ES-I3 (cell line): ENCODE measurements around the gene FLT3.
"Not testable (repeated sequence)": the region's sequence is repeated elsewhere in the genome, so short reads cannot be mapped to it uniquely, and the experiment has no call there.

Source experiments
- H3K36me3 ChIP-seq: 2 replicates; pipeline ENCODE4 v1.6.1; 2013; ENCODE audit warnings: mild to moderate bottlenecking, low read length, control low read depth, moderate library complexity; ENCODE audit not compliant: insufficient read depth
- H3K4me1 ChIP-seq: 2 replicates; pipeline ENCODE4 v1.6.1; 2013; ENCODE audit warnings: mild to moderate bottlenecking, control low read depth, low read length; ENCODE audit not compliant: insufficient read depth
- H3K9ac ChIP-seq: 2 replicates; pipeline ENCODE4 v1.6.1; 2013; ENCODE audit warnings: low read depth, mild to moderate bottlenecking, low read length, moderate library complexity
- H3K9me3 ChIP-seq: 2 replicates; pipeline ENCODE4 v1.6.1; 2013; ENCODE audit warnings: mild to moderate bottlenecking, low read length, moderate library complexity; ENCODE audit not compliant: control insufficient read depth, insufficient read depth

The FLT3 gene

DNA sequence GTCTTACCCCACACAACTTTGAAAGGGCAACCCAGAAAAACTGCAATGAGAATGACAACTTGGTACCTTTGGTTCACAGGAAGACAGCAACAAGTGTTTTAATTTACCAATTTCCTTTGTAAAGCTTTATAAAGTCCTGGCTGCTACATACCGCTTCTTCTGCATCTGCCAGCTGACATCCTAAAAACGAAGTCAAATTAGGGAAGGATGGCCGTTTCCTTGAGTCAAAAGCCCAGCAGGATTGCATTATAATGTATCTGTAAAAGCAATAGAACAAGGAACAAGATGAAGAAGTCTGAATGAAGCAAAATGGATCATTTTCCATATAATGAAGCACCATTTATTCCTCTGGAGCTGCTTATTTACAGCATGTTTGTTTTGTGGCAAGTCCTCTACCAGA lies 86.1 kb downstream of the FLT3 start:
- no peaks in the 10 kb centered on the region for H3K4me1 ChIP-seq
- no peak overlapping the region for H3K9ac ChIP-seq
- H3K36me3 ChIP-seq, result no peaks in the 10 kb centered on the region
- H3K9me3 ChIP-seq, result no peaks in the 10 kb centered on the region

DNA sequence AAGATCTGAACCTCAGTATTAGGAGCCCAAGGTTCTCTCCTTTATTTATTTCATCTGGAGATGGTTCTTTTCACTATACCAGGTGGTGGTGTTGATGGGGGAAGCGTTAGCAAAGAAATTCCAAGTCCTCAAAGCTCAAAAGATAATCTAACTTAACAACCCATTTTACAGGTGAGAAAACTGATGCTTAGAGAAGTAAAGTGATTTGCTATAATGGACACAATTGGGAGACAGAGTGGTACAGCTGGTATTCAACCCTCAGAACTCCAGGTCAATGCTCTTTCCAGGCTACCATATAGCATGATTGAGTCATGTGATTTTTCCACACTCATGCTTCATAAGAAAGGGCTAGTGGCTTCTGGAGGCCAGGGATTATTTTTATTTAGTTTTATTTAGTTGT lies 86.9 kb downstream of the FLT3 start:
- H3K9ac ChIP-seq, result no peak overlapping the region
- H3K4me1 ChIP-seq, result no peaks in the 10 kb centered on the region
- H3K36me3 ChIP-seq, result no peaks in the 10 kb centered on the region
- no peaks in the 10 kb centered on the region for H3K9me3 ChIP-seq

DNA sequence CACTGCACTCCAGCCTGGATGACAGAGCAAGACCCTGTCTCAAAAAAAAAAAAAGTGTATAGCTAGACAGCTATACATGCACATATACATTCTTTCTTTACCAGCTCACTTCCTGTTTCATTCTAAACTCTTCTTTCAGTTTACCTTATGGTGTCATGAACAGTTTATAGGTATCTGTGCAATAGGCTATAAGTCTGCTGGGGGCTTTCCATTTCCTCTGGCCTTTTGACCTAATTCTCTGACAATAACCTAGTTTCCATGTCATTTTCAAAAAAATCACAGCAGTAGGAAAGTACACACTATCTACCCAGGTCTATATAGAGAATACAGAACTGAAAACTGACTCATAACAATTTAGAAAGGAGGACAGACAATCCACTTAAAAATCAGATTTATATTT lies 87.5 kb downstream of the FLT3 start:
- H3K9ac ChIP-seq, result no peak overlapping the region
- no peaks in the 10 kb centered on the region for H3K9me3 ChIP-seq
- no peaks in the 10 kb centered on the region for H3K4me1 ChIP-seq
- no peaks in the 10 kb centered on the region for H3K36me3 ChIP-seq

DNA sequence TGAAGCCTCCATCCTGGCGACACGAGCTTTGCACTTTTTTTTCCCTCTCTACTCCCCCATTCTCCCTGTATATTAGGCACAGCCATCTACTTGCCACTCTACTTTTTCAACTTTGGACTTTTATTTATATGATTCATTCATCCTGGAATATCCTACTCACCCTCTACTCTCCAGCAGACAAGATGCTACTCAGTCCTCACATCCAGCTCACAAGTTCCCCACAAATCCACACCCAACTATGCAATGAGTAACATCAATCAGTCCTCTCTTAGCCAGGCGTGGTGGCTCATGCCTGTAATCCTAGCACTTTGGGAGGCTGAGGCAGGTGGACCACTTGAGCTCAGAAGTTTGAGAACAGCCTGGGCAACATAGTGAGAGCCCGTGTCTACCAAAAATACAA lies 88.0 kb downstream of the FLT3 start:
- Histone ChIP-seq H3K36me3 (no peaks in the 10 kb centered on the region), H3K9ac (no peak overlapping the region), H3K4me1 (no peaks in the 10 kb centered on the region), H3K9me3 (no peaks in the 10 kb centered on the region)

DNA sequence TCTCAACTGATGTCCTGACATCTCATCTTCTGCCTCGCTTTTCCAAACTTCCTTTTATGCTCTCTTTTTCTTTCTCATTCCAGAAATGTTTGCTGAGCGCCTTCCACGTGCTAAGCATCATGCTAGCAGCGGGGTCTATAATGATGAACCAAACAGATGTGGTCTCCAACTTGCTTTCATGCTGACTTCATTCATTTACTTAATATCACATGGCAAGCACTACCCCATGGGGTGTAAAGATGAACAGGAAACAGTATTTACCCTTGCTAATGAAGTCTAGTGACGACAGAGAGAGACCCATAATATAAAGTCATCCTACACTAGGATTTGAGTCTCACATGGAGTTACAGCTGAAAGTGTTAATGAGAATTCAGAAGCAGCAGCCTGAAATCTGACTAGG lies 90.3 kb downstream of the FLT3 start:
- Histone ChIP-seq H3K36me3 (no peaks in the 10 kb centered on the region), H3K9ac (no peak overlapping the region), H3K9me3 (no peaks in the 10 kb centered on the region), H3K4me1 (no peaks in the 10 kb centered on the region)

DNA sequence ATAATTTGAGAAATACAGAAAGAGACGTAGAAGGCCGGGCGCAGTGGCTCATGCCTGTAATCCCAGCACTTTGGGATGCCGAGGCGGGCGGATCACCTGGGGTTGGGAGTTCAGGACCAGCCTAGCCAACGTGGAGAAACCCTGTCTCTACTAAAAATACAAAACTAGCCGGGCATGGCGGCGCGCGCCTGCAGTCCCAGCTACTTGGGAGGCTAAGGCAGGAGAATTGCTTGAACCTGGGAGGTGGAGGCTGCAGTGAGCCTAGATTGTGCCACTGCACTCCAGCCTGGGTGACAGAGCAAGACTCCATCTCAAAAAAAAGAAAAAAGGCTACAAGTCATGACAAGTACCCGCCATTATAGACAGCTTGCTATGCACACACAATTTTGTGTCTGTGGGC lies 95.4 kb downstream of the FLT3 start:
- not testable (repeated sequence) for H3K4me1 ChIP-seq, H3K9ac ChIP-seq, H3K9me3 ChIP-seq, H3K36me3 ChIP-seq

DNA sequence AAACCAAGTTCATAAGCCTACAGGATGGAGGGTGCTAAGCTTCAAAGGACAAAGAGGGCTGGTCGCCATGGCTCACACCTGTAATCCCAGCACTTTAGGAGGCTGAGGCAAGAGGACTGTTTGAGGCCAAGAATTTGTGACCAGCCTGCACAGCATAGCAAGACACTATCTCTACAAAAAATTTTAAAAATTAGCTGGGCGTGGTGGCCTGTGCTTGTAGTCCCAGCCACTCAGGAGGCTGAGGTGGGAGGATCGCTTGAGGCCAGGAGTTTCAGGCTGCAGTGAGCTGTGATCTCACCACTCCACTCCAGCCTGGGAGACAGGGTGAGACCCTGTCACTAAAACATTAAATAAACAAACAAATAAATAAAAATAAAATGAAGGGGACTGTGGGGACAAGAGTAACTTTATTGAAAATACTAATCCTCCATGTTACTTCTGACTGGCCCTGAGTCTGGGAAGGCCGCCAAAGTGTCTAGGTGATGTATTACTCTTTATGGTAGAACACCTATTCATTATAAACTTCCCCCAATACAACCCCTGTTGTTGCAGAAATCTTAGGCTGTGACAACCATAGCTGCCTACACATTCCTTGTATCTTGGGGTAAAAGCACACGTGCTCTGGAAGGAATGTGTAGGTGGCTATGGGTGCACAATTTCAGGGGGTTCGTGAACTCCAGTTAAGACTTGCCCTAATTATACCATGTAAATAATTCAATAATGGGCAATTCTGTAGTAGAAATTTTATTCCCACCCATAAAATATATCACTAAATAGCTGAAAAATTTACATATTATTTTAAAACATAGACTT lies 97.3 kb downstream of the FLT3 start:
- no peaks in the 10 kb centered on the region for H3K9me3 ChIP-seq
- H3K9ac ChIP-seq, result no peak overlapping the region
- no peaks in the 10 kb centered on the region for H3K4me1 ChIP-seq
- H3K36me3 ChIP-seq, result no peaks in the 10 kb centered on the region

DNA sequence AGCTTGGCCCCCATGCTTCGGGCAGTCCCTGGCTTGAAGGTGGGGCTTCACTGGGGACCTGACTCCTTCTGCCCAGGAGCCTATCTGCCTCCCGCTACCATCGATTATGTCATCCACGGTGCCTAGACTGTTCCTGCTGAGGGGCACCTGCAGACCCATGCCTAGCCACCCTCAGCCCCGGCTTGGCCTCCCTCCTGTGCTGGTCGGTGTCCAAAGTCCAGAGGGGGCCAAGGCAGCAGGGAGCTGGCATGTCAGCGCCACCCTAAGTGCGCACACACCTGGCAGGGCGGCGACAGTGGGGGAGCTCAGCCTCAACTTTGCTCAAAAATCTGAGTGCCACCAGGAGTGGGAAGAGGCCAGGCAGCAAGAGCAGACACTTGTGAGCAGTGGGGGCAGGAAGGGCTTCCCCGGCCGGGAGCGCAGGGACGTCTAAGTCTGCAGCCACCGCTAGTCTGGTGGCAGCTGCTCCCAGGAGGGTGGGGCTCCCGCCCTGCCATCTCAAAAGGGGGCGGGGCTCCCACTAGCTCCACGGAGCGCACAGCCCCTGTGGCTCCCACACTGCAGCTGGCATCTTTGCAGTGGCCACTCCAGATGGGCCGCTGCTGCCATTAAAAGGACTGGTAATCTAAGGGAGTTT lies 98.4 kb downstream of the FLT3 start:
- Histone ChIP-seq H3K4me1 (no peaks in the 10 kb centered on the region), H3K9me3 (no peaks in the 10 kb centered on the region), H3K9ac (no peak overlapping the region), H3K36me3 (no peaks in the 10 kb centered on the region)

DNA sequence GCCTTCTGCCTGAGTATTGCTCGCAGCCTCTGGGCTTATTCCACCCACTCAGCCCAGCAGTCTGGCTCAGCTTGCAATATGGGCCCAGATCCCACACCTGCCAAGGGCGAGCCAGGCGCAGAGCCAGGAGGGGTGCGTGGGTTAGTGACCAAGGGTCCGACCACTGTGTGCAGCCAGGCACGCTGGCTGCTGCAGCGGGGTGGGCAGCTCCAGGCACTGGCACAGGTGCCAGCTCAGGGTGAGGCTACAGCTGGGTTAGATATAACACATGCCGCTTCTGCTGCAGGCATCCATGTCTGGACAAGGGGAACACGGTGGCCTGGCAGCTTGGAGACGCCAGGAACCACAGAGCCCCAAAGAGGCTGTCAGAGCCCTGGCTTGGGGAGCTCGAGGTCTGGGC lies 99.3 kb downstream of the FLT3 start:
- Histone ChIP-seq H3K36me3 (no peaks in the 10 kb centered on the region), H3K9ac (no peak overlapping the region), H3K9me3 (no peaks in the 10 kb centered on the region), H3K4me1 (no peaks in the 10 kb centered on the region)

DNA sequence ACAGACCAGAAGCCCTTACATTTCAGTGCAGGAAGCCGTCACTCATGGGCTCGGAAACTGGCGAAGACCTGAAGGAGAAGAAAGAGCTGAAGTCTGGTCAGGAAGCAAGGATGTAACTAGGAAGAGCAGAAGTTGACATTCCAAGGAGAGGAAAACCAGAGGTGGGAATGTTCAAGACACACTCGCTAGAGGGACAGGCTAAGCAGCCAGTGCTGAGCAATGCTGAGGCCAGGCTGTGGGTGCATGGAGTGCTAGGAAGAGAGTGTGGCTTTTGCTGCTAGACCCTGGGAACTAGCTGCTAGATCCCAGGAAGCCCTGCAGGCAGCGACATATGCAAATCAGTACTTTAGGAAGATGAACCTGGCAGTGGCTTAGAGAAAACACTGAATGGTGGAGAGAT lies 99.8 kb downstream of the FLT3 start:
- no peaks in the 10 kb centered on the region for H3K9me3 ChIP-seq
- H3K4me1 ChIP-seq, result no peaks in the 10 kb centered on the region
- no peak overlapping the region for H3K9ac ChIP-seq
- H3K36me3 ChIP-seq, result no peaks in the 10 kb centered on the region

DNA sequence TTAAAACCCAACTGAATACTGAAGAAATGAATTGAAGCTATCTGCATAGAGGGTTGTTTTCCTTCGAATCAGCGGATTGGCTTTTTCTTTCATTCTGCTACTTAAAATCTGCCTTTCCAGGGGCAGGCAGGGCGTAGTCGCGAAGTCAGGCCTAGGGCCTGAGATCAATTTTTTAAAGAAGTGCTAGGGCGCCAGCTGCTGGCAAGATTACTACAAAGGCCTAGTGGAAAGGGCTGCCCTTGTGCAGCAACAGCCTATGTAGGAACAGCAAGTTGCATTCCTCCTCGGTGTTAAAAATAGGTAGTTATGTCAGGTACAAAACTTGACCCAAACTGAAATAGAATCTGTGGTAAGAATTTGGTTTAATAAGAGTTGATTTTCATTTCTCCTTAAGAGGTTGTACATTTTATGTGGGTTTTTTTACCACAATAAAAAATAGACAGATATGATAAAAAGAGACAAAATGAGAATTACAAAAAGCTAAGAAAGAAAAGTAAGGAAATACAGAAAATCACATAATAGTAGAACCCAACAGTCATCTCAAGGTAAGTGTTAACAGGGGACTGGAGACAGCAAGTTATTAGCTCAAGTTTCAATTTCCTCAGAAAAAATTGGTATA lies 102.4 kb downstream of the FLT3 start:
- Histone ChIP-seq H3K36me3 (no peaks in the 10 kb centered on the region), H3K9ac (no peak overlapping the region), H3K4me1 (no peaks in the 10 kb centered on the region), H3K9me3 (no peaks in the 10 kb centered on the region)

DNA sequence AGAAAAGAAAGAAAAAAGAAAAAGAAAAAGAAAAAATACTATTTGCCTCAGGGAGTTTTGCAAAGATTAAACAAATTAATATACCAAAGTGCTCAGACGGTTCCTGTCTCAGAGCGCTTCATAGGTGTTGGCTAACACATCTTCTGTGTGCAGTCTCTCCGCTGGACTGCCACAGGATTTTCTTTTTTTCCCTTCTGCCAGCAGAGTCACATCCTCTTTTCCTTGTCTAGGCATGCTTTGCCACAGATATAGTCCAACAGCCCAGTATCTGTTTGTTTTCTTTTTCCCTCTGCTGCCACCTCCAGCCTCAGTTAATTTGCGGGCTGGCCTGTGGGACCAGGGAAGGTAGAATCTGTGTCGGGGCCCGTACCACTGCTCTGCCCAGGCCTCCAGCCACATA lies 108.5 kb downstream of the FLT3 start:
- H3K36me3 ChIP-seq, result no peaks in the 10 kb centered on the region
- H3K9me3 ChIP-seq, result no peaks in the 10 kb centered on the region
- H3K4me1 ChIP-seq, result no peaks in the 10 kb centered on the region
- H3K9ac ChIP-seq, result no peak overlapping the region

DNA sequence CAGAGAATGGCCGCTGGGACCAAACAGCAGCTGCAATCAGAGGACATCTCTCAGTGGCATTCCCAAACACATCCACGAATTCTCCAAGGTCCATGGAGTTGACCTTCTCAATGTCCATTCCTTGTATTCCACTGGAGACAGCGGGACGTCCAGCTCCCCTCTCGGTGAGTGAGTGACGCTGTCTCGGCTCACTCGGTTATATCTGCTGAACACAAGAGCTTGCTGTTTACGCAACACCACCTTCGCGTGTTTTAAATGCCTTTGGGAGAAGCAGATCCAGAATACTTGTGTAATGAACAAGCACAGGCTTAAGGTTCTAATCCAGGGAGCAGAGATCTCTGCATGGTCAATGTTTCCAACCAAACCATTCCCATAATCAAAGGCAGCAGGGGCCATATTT lies 111.9 kb downstream of the FLT3 start, which contains the start of gene URAD:
URAD (minus strand) TSS at position 174 of the 400 bp plus-strand sequence; CDS start at position 118, 56 bp downstream.
- Histone ChIP-seq H3K9me3 (no peaks in the 10 kb centered on the region), H3K9ac (no peak within 1 kb of the TSS), H3K4me1 (no peaks in the 10 kb centered on the region), H3K36me3 (no peaks in the 10 kb centered on the region)

DNA sequence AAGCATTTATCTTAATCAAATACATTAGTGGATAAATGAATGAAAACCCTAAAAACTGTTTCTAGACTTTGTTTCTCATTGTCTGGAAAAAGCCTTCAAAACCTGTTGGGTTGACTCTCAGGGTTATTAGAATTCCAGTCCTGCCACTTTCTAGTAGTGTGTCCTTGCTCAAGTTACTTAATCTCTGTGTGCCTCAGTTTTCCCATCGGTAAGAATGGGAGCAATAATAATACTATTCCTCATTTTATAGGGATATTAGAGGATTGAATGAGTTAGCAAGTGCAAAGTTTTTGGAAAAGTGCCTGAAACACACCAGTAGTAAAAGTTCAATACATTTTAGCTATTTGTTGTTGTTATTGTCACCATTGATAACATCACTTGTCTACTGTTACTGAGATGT lies 114.8 kb downstream of the FLT3 start:
- Histone ChIP-seq H3K9me3 (no peaks in the 10 kb centered on the region), H3K9ac (no peak overlapping the region), H3K4me1 (no peaks in the 10 kb centered on the region), H3K36me3 (no peaks in the 10 kb centered on the region)

DNA sequence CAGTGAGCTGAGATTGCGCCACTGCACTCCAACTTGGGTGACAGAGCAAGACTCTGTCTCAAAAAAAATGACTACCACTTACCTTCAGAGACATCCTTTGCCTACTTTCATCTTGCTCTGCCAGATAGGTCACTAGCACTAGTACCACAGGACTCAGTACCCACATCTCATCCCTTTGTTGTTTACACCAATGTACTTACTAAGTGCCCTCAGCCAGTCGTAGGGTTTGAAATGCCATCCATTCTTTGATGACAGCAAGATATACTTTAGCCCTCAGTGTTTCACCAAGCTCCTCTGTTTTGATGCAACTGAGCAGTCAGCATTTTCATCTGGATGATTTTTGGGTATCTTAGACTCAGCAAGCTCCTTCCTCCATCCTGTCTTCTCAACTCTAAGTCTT lies 118.0 kb downstream of the FLT3 start:
- H3K9me3 ChIP-seq, result no peaks in the 10 kb centered on the region
- no peak overlapping the region for H3K9ac ChIP-seq
- H3K36me3 ChIP-seq, result no peaks in the 10 kb centered on the region
- peaks cover 14% of the 10 kb centered on the region for H3K4me1 ChIP-seq
